Stomach smooth muscle (tissue), 2 donors: ENCODE data around the gene SUGP1.

ENCODE experiments used
- H3K27ac ChIP-seq: one replicate; pipeline ENCODE4 v1.7.0; 2013; ENCODE audit warnings: mild to moderate bottlenecking, low read length, inconsistent platforms
- H3K27me3 ChIP-seq, 2 donors: one replicate each; pipeline ENCODE4 v1.7.0; 2013; ENCODE audit warnings: low read length in 2 of 2; ENCODE audit not compliant: insufficient read depth in 2 of 2, control insufficient read depth in 1 of 2
- H3K36me3 ChIP-seq, 2 donors: one replicate each; pipeline ENCODE4 v1.7.0; 2013; ENCODE audit warnings: low read length in 2 of 2; ENCODE audit not compliant: control insufficient read depth in 2 of 2, insufficient read depth in 2 of 2
- H3K4me1 ChIP-seq: one replicate; pipeline ENCODE4 v1.7.0; 2013; ENCODE audit warnings: low read length; ENCODE audit not compliant: control insufficient read depth, insufficient read depth
- H3K4me3 ChIP-seq, 2 donors: one replicate each; pipeline ENCODE4 v1.7.0; 2013; ENCODE audit warnings: low read length in 2 of 2
- H3K9ac ChIP-seq, 2 donors: one replicate each; pipeline ENCODE4 v1.7.0; 2013; ENCODE audit warnings: low read length in 2 of 2, mild to moderate bottlenecking in 1 of 2
- H3K9me3 ChIP-seq, 2 donors: one replicate each; pipeline ENCODE4 v1.7.0; 2013; ENCODE audit warnings: low read length in 2 of 2; ENCODE audit not compliant: control insufficient read depth in 2 of 2
- donor health status: healthy.
- donor health status: Pancreatic carcinoma.

The SUGP1 gene

DNA sequence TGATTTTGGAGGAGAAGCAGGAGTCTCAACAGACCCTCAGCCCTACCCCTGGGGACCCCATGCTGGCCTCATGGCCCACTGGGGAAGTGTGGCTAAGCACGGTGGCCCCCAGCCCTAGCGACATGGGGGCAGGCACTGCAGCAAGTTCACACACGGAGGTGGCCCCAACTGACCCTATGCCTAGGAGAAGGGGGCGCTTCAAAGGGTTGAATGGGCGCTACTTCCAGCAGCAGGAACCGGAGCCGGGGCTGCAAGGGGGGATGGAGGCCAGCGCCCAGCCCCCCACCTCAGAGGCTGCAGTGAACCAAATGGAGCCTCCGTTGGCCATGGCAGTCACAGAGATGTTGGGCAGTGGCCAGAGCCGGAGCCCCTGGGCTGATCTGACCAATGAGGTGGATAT, 93.6 kb downstream of the SUGP1 start:
- H3K36me3 ChIP-seq: no peaks in the 10 kb centered on the region
- H3K4me1 ChIP-seq: peaks cover 6% of the 10 kb centered on the region
- no peak overlapping the region for H3K27ac ChIP-seq
- H3K4me3 ChIP-seq: no peak overlapping the region
- no peaks in the 10 kb centered on the region for H3K9me3 ChIP-seq
- no peak overlapping the region for H3K9ac ChIP-seq
- peaks cover 35 to 42% of the 10 kb centered on the region in 2 donors for H3K27me3 ChIP-seq

DNA sequence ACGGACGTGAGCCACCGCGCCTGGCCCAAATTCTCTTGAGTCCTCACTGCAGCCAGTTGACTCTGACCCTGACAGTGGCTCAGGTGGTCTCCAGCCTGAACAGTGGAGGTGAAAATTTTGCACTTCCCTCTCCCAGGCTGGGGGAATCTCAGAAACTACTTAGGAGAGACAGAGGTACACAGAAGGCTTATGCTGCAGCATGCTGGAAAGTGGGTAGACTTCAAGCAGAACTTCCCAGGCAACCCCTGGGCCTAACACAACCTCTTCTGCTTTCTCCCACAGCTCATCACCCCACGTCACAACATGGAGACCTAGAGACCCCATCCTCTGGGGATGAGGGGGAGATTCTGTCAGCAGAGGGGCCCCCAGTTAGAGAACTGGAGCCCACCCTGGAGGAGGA, 94.1 kb downstream of the SUGP1 start:
- no peak overlapping the region for H3K27ac ChIP-seq
- H3K4me1 ChIP-seq: peaks cover 6% of the 10 kb centered on the region
- H3K9ac ChIP-seq: no peak overlapping the region
- H3K27me3 ChIP-seq: peaks cover 35 to 42% of the 10 kb centered on the region in 2 donors
- H3K9me3 ChIP-seq: no peaks in the 10 kb centered on the region
- H3K4me3 ChIP-seq: no peak overlapping the region
- H3K36me3 ChIP-seq: no peaks in the 10 kb centered on the region
